ENCODE results near the gene PNLIPRP3.

DNA sequence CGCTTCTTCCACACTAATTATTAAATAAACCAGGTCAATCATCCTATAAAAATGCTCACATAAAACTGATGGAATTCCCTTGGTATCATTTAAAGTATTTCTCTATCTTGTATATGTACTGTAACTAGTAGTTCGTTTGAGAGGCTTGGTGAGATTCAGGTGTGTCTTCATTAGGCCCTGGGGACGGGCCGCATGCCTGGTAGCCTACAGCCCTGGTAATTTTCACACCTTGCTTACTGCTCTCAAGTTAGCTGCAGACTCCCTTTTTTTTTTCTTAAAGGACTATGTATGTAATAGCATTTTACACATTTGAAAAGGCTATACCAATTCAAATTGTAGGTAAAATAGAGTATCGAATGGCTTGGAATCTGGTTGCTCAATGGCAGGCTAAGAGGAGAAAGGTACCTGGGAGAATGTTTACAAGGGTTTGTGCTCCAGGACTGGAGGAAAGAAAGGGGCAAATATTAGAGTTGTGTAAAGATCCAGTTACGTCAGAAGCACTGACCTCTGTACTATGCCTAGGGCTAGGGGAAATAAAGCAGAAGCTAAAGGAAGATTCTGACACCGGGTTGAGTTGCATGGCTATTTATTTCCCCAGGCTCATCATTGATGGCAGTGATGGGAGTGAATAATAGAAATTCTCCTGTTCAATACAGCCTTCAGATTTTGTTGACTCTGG lies 59.3 kb downstream of the PNLIPRP3 start:
- no peak for TF ChIP-seq POLR2AphosphoS5 (IDR thresholded peaks at IDR 0.05)
- TF ChIP-seq CTCF (IDR thresholded peaks at IDR 0.05) = no peak

Measured in breast epithelium (tissue), 3 donors.